ENCODE results near the gene CAMTA2. TPM values are rescaled to one million over a fixed set of nuclear protein-coding genes. Genes with fewer than 3 reads are reported as not detected.
A peak's percentile ranks its signal among the peaks of the same experiment; 100 is the strongest.

CAMTA2 gene
- total and polyA plus RNA-seq, 5 donors, result 35.3 to 44.4 (median 40.8) TPM

DNA sequence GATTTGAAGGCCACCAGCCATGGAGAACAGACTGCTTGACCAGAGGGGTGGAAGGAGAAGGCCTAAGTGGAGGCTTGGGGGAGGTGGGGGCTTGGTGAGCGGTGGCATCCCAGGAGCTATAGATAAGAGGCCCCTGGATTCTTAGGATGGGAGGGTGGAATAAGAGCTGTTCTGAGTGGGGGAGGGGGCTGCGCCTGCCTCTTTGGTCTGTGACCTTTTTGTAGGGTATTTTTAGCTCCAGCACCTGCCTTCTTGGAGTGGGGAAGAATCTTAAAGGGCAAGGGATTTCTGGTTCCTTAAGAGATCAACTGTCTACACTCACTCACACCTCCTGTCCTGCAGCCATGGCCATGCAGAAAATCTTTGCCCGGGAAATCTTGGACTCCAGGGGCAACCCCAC, 36.0 kb downstream of the CAMTA2 start:
- WGBS, result 58% methylated on average over 3 of the region's 3 CpGs
- H3K4me3 ChIP-seq (ENCODE audit: low read length), result peak overlapping the region; percentile 27
- intact Hi-C loops (cut with DNase I), result no loop called here
- ATAC-seq (no peak), DNase-seq (no peak)
- H3K4me1 ChIP-seq (ENCODE audit: control insufficient read depth, insufficient read depth, low read length), result no peaks in the 10 kb centered on the region
- no peaks in the 10 kb centered on the region for H3K27me3 ChIP-seq (ENCODE audit: control insufficient read depth, insufficient read depth)
- no peaks in the 10 kb centered on the region for H3K9me3 ChIP-seq (ENCODE audit: control insufficient read depth, low read length)
- H3K27ac ChIP-seq (ENCODE audit: low read length), result peak overlapping the region; percentile 94

DNA sequence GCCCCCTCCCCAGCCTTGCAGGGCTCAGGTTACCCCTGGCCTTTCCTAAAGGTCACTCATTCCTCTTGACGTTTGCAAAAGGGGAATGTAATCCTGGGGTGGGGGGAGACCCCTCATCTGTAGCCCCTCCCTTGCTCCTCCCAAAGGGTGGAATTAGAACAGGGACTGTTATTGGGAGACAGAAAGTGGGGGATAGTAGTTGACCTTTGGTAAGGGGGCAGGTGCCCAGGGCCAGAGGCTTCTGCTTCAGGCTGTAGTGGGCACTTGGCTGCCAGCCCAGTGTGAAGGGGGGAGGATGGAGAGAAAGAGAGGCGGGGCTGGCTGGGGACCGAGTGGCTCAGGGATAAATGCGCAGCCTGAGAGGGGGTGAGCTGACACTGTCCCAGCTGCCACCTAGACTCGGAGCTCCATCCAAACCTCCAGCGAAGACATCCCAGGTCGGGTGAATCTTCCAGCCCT, 36.7 kb downstream of the CAMTA2 start, which contains the start of gene ENO3:
ENO3 (plus strand) TSS at position 374 of the 459 bp plus-strand sequence. CDS start 711 bp downstream, outside the sequence.
- 31% methylated on average over 7 of the region's 7 CpGs for WGBS
- Histone ChIP-seq H3K4me1 (ENCODE audit: control insufficient read depth, insufficient read depth, low read length) (peaks cover under 1% of the 10 kb centered on the region), H3K9me3 (ENCODE audit: control insufficient read depth, low read length) (no peaks in the 10 kb centered on the region), H3K27ac (ENCODE audit: low read length) (peak within 1 kb of the TSS; percentile 94), H3K27me3 (ENCODE audit: control insufficient read depth, insufficient read depth) (no peaks in the 10 kb centered on the region), H3K4me3 (ENCODE audit: low read length) (peak within 1 kb of the TSS; percentile 87)
- DNase-seq (peak in 2 of 3 donors; percentile 72 to 84), ATAC-seq (no peak)
- intact Hi-C loops (cut with DNase I), result no loop called here

DNA sequence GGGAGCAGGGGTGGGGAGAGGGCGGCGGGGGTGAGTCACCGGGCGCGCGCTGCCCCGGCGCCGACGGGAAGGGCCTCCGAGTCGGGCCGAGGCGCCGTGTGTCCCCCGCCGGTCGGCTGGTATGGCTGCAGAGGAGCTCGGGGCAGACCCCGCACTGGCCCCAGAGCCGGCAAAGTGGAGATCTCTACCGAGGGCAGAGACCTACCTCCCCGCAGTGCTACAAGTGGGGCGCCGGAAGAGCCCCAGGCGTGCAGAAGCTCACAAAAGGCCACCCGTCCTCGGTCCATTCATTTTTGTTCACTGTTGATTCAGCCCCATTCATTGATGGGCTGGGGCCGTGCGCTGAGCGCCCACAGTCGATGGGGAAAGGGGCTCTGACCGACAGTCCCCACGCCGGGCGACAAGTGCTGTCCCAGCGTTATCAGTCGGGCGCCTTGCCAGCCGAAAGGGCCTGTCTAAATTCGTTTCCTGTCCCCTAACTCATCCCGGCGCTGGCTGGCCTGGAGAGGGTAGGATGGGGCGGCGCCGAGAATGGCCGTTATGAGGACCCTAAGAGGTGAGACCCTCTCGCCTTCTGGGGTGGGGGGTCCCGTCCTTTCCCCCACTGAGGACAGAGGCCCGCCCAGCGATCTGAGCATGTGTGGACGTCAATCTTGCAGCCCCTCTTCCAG, 37.3 kb downstream of the CAMTA2 start:
- Histone ChIP-seq H3K27ac (ENCODE audit: low read length) (peak overlapping the region; percentile 94), H3K4me3 (ENCODE audit: low read length) (peak overlapping the region; percentile 87), H3K9me3 (ENCODE audit: control insufficient read depth, low read length) (no peaks in the 10 kb centered on the region), H3K4me1 (ENCODE audit: control insufficient read depth, insufficient read depth, low read length) (peaks cover 4% of the 10 kb centered on the region), H3K27me3 (ENCODE audit: control insufficient read depth, insufficient read depth) (no peaks in the 10 kb centered on the region)
- WGBS, result 4% methylated on average over 52 of the region's 52 CpGs
- ATAC-seq (peak in 1 of 2 donors; percentile 60), DNase-seq (peak; percentile 83 to 92 (median 91))
- intact Hi-C loops (cut with DNase I), result no loop called here

DNA sequence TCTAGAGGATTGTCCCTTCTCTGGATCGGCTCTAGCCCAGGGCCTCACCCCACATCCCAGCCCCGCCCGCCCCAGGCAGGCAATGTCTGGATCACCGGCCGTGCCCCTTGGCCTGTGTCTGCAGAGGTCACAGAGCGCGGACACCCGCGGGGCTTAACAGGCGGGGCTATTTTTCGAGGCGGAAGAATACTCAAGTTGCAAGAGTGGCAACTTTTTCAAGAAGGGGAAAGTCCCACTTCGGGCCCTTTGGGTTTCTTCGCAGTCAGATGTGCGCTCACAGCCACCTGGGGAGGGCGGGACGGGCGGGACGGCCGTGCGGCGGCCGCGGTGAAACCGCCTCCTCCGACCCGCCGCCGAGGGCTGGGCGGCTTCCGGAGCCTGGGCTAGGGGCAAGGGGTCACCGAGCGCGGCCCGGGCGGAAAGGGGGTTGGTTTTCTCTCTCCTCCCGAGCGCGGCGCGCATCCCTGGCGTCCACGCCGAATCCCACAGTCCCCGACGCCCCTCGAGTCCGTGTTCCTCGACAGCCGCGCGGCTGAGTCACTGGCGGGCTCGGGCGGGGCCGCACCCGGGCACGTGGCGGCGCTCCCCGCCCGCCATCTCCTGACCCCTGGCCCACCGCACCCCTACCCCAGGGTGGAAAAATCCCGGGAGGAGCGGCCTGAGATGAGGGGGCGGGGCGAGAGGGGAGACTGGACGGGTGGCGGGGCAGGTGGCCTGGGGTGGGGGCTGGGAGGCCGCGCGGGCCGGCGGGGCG, 38.0 kb downstream of the CAMTA2 start:
- H3K9me3 ChIP-seq (ENCODE audit: control insufficient read depth, low read length), result no peaks in the 10 kb centered on the region
- under 1% methylated on average over 75 of the region's 75 CpGs for WGBS

DNA sequence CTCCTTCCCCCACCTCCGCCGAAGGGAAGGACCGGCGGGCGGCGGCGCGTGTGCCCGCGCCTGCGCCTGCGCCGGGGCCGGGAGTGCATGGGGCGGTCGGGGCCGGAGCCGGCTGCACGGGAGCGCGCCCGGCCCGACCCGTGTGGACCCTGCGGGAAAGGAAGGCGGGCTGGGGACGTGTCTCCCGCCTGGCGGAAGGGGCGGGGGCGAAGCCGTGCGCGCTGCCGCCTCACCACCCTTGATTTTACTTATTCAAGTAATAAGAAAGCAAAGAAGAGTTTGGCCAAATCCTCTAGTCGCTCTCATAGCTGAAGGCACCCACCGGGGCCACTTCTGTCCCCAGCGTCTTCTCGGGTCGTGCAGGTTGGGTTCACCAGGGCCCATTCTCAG, 38.5 kb downstream of the CAMTA2 start:
- Histone ChIP-seq H3K27ac (ENCODE audit: low read length) (peak overlapping the region; percentile 87), H3K4me3 (ENCODE audit: low read length) (peak overlapping the region; percentile 87), H3K27me3 (ENCODE audit: control insufficient read depth, insufficient read depth) (no peaks in the 10 kb centered on the region), H3K9me3 (ENCODE audit: control insufficient read depth, low read length) (no peaks in the 10 kb centered on the region), H3K4me1 (ENCODE audit: control insufficient read depth, insufficient read depth, low read length) (peaks cover 5% of the 10 kb centered on the region)
- intact Hi-C loops (cut with DNase I), result no loop called here
- ATAC-seq (peak; percentile 79 to 88), DNase-seq (peak; percentile 87 to 95 (median 94))
- whole genome bisulfite sequencing, result under 1% methylated on average over 40 of the region's 40 CpGs

More for the DNA sequence above, 38.0 kb downstream of the CAMTA2 start:
- Histone ChIP-seq H3K27ac (ENCODE audit: low read length) (peak overlapping the region; percentile 82), H3K4me1 (ENCODE audit: control insufficient read depth, insufficient read depth, low read length) (peaks cover 5% of the 10 kb centered on the region), H3K4me3 (ENCODE audit: low read length) (peak overlapping the region; percentile 87), H3K27me3 (ENCODE audit: control insufficient read depth, insufficient read depth) (no peaks in the 10 kb centered on the region)
- DNase-seq (peak; percentile 83 to 89 (median 88)), ATAC-seq (peak; percentile 22 to 52)
- intact Hi-C loops (cut with DNase I), result no loop called here

DNA sequence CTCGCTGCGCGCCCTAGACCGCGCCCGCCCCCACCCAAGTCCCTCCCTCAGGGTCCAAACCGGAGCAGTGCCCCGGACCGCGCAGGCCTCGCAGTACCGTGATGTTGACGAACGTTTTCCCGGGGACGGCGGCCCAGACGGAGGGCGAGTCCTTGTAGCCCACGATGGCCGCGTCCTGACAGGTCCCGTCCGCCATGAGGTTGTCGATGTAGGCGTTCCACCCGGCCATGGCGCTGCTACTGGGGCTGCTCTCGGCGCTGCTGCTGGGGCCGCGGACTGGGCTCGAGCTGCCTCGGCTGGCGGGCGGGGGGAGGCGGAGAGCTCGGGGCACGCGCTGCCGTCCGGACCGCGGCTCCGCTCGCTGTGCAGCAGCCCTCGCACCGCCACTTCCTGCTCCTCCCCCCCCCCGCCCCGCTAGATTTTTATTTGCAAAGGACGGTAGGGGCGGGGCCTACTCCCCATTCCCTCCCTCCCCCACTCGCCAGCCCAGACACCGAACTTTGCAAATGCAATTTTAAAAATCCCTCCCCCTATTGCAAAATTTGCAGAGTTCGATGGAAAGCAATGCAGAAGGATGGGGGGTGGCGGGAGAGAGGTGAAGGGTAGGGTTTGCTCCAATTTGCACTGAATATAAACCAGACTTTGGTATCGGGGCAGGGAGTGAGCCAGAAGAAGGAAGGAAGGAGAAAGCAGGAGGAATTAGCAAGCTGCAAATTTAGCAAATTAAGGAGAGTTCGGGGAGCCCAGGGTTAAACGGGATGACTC, 39.1 kb downstream of the CAMTA2 start, which contains the start of gene PFN1:
PFN1 (minus strand) TSS at position 365 of the 765 bp plus-strand sequence; CDS start at position 229, 136 bp downstream.
- Histone ChIP-seq H3K9me3 (ENCODE audit: control insufficient read depth, low read length) (no peaks in the 10 kb centered on the region), H3K4me3 (ENCODE audit: low read length) (peak within 1 kb of the TSS; percentile 87), H3K27me3 (ENCODE audit: control insufficient read depth, insufficient read depth) (no peaks in the 10 kb centered on the region), H3K27ac (ENCODE audit: low read length) (peak within 1 kb of the TSS; percentile 96), H3K4me1 (ENCODE audit: control insufficient read depth, insufficient read depth, low read length) (peaks cover 5% of the 10 kb centered on the region)
- intact Hi-C loops (cut with DNase I), result no loop called here
- peak; percentile 92 to 97 (median 96) for DNase-seq
- peak; percentile 75 to 82 for ATAC-seq
- WGBS, result 1% methylated on average over 59 of the region's 59 CpGs

DNA sequence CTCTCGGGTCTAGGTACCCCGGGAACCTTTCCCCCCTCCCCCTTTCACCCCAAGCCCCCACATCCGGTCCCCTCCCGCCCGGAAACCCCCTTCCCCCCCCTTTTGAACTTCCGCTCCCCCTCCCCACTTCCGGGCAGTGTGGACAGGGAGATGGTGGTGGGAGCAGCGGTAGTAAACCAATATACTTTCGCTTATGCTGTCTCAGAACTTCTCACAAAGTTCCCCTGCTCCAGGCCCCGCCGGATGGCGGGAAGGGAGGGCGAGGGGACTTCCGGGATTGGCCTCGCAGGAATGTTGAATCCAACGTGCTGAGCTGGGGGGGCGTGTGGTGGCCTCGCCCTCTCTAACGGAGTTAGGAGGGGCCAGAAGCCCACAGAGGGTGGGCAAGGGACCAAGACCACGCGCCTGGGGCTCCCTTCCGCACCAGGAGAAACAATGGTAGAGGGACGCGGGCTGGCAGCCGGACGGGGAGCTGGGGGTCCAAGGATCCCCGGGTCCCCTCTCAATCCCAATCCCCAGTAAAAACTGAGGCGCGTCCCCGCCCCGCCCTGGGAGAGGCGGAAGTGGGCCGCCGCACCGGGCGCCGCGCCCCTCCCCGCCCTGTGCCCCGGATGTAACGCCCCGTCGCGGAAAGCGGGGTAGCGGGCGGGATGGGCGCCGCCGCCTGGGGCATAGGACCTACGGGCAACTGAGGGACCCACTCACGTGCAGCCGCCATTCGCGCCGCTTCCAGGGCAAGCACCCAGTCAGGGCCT, 39.9 kb downstream of the CAMTA2 start:
- peak overlapping the region; percentile 96 for H3K27ac ChIP-seq (ENCODE audit: low read length)
- peaks cover 5% of the 10 kb centered on the region for H3K4me1 ChIP-seq (ENCODE audit: control insufficient read depth, insufficient read depth, low read length)
- ATAC-seq (peak; percentile 49 to 50), DNase-seq (peak; percentile 72 to 87 (median 85))
- intact Hi-C loops (cut with DNase I), result no loop called here
- H3K27me3 ChIP-seq (ENCODE audit: control insufficient read depth, insufficient read depth), result no peaks in the 10 kb centered on the region
- under 1% methylated on average over 56 of the region's 56 CpGs for WGBS
- no peaks in the 10 kb centered on the region for H3K9me3 ChIP-seq (ENCODE audit: control insufficient read depth, low read length)
- H3K4me3 ChIP-seq (ENCODE audit: low read length), result peak overlapping the region; percentile 87

DNA sequence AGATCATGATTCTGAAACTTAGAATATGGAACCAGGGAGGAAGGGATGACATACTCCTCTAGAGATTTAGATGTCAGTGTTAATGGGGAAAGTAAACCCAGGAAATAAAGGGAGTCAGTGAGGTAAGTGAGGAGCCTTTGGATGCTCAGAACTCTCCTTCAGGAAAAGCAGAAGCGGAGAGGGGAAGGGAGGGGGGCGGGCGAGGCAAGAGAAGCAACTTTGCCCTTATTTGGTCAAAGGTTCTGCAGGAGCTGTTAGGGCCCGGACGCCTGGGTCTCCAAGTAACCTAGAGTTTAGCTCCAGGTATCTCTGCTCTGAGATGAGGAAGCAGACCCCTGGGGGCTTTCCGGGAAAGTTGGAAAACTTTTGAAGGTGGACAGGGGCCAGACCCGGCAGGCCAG, 40.5 kb downstream of the CAMTA2 start:
- no peaks in the 10 kb centered on the region for H3K9me3 ChIP-seq (ENCODE audit: control insufficient read depth, low read length)
- DNase-seq (peak in 2 of 3 donors; percentile 57 to 67), ATAC-seq (no peak)
- peak overlapping the region; percentile 42 for H3K27ac ChIP-seq (ENCODE audit: low read length)
- no peaks in the 10 kb centered on the region for H3K27me3 ChIP-seq (ENCODE audit: control insufficient read depth, insufficient read depth)
- peak overlapping the region; percentile 87 for H3K4me3 ChIP-seq (ENCODE audit: low read length)
- 2% methylated on average over 7 of the region's 7 CpGs for WGBS
- intact Hi-C loops (cut with DNase I), result no loop called here
- peaks cover 5% of the 10 kb centered on the region for H3K4me1 ChIP-seq (ENCODE audit: control insufficient read depth, insufficient read depth, low read length)

DNA sequence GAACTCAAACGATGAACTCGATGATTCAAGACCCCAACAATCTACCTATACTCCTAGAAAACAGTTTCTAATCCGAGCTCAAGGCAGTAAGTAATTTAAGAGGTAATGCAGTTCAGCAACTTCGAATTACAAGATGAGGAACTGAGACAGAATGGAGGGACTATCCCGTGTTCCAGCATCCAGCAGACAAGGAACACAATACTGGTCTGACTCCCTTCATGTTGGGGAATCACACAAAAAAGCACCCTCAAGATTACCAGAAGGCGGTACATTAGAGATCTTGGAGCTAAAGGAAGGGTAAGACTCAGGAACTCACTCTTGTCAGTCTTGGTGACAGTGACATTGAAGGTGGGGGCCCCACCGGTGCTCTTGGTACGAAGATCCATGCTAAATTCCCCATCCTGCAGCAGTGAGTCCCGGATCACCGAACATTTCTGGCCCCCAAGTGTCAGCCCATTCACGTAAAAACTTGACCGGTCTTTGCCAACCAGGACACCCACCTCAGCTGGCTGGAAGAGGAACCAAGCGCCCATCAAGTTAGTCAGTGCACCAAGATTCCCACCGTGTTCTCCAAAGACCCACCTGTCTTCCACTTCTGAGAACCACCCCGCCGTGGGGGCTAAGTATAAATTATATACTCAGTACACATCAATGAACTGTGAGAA, 41.0 kb downstream of the CAMTA2 start:
- intact Hi-C loops (cut with DNase I), result no loop called here
- H3K4me1 ChIP-seq (ENCODE audit: control insufficient read depth, insufficient read depth, low read length), result peaks cover 5% of the 10 kb centered on the region

DNA sequence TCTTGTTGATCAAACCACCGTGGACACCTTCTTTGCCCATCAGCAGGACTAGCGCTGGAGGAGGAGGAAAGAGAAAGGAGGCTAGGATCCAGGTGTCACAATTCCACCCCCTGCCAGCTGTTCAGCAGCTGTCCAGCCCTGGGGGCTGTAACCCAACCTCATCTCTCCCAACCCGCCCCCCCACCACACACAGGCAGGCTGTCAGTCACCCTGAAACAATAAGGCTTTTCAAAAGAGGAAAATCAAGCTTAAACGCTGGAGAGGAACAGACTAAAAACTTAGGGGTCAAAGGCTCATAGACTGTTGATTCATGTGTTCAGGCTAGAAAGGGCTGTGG, 41.6 kb downstream of the CAMTA2 start:
- Histone ChIP-seq H3K9me3 (ENCODE audit: control insufficient read depth, low read length) (no peaks in the 10 kb centered on the region), H3K4me3 (ENCODE audit: low read length) (no peak overlapping the region), H3K4me1 (ENCODE audit: control insufficient read depth, insufficient read depth, low read length) (peaks cover 7% of the 10 kb centered on the region), H3K27me3 (ENCODE audit: control insufficient read depth, insufficient read depth) (no peaks in the 10 kb centered on the region), H3K27ac (ENCODE audit: low read length) (peak overlapping the region; percentile 34)
- ATAC-seq, result no peak
- intact Hi-C loops (cut with DNase I), result no loop called here
- 43% methylated on average over 4 of the region's 4 CpGs for WGBS
- peak in 1 of 3 donors; percentile 5 for DNase-seq

More for the DNA sequence above, 41.0 kb downstream of the CAMTA2 start:
- H3K27me3 ChIP-seq (ENCODE audit: control insufficient read depth, insufficient read depth), result no peaks in the 10 kb centered on the region
- H3K9me3 ChIP-seq (ENCODE audit: control insufficient read depth, low read length), result no peaks in the 10 kb centered on the region
- no peak overlapping the region for H3K27ac ChIP-seq (ENCODE audit: low read length)
- DNase-seq (peak in 1 of 3 donors; percentile 39), ATAC-seq (no peak)
- peak overlapping the region; percentile 87 for H3K4me3 ChIP-seq (ENCODE audit: low read length)
- 32% methylated on average over 16 of the region's 16 CpGs for WGBS

Data from right cardiac atrium (tissue), 5 donors.